ENCODE data around the gene HDAC9.

HDAC9 gene

DNA sequence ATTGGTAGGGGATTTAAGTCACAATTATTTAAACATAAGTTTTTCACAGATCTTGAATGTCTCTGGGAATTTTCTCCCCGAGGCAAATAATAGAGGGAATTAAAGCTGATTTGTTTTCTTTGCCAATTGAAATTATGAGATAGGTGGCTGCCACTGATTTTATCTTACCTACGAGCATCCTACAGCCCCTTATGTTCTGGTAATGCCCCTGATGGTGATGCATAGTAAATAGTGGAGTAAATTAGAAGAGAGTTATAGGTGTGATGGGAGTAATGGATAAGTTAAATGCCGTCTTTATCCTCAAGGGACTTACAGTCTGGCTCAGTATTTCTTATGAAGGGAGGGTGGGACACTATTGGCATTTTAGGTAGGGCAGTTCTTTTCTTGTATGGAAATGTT is 58.1 kb downstream of the HDAC9 start:
- Histone ChIP-seq H3K79me2 (ENCODE audit: control insufficient read depth, low read length) (peaks cover 15% of the 10 kb centered on the region; the same call in 1 of the 2 replicates), H3K36me3 (ENCODE audit: control insufficient read depth, low read length) (no peaks in the 10 kb centered on the region; the same call in 1 of the 2 replicates), H3K27me3 (ENCODE audit: control insufficient read depth, low read length) (no peaks in the 10 kb centered on the region), H3K4me2 (ENCODE audit: low read length) (peak overlapping the region; percentile 73), H3F3A (ENCODE audit: control insufficient read depth, insufficient read depth) (peaks cover 3% of the 10 kb centered on the region; the same call in 1 of the 2 replicates), H3K9me2 (replicated peaks; ENCODE audit: control insufficient read depth, low read length) (no peaks in the 10 kb centered on the region), H3K9me3 (ENCODE audit: control insufficient read depth, insufficient read depth, low read length) (no peaks in the 10 kb centered on the region), H4K20me1 (ENCODE audit: control insufficient read depth, insufficient read depth, low read depth, low read length) (no peaks in the 10 kb centered on the region), H3K4me3 (ENCODE audit: low read length) (peak overlapping the region; percentile 51), H3K4me1 (ENCODE audit: control insufficient read depth, low read length) (peaks cover 42% of the 10 kb centered on the region), H3K27ac (ENCODE audit: low read depth, low read length) (no peak overlapping the region)
- TF ChIP-seq, protein P1, sequence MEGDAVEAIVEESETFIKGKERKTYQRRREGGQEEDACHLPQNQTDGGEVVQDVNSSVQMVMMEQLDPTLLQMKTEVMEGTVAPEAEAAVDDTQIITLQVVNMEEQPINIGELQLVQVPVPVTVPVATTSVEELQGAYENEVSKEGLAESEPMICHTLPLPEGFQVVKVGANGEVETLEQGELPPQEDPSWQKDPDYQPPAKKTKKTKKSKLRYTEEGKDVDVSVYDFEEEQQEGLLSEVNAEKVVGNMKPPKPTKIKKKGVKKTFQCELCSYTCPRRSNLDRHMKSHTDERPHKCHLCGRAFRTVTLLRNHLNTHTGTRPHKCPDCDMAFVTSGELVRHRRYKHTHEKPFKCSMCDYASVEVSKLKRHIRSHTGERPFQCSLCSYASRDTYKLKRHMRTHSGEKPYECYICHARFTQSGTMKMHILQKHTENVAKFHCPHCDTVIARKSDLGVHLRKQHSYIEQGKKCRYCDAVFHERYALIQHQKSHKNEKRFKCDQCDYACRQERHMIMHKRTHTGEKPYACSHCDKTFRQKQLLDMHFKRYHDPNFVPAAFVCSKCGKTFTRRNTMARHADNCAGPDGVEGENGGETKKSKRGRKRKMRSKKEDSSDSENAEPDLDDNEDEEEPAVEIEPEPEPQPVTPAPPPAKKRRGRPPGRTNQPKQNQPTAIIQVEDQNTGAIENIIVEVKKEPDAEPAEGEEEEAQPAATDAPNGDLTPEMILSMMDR (IDR thresholded peaks at IDR 0.05; ENCODE audit: low read depth, low read length, poor library complexity, severe bottlenecking), result no peak
- TF ChIP-seq EZH2phosphoT487 (IDR thresholded peaks at IDR 0.05; ENCODE audit: borderline replicate concordance, low read length), result no peak

DNA sequence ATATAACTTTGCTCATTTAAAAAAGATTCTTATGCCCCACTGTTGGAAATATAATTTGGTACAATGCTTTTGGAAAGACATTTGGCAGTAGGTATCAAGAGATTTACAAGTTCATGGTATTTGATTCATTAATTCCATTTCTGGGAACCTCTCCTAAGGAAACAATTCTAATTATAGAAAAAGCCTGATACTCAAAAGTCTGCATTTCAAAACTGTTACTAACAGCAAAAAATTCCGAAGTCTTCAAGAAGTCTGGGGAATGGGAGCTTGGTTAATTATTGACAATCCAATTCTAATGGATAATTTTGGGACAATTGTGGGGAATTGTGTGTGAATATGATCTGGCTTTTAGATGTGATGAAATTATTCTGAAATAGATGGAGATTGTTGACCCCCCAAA is 59.6 kb downstream of the HDAC9 start:
- no peak for TF ChIP-seq EZH2phosphoT487 (IDR thresholded peaks at IDR 0.05; ENCODE audit: borderline replicate concordance, low read length)
- TF ChIP-seq, protein P1 (IDR thresholded peaks at IDR 0.05; ENCODE audit: low read depth, low read length, poor library complexity, severe bottlenecking), result no peak
- Histone ChIP-seq H3K4me2 (ENCODE audit: low read length) (no peak overlapping the region), H3F3A (ENCODE audit: control insufficient read depth, insufficient read depth) (no peaks in the 10 kb centered on the region; the same call in 1 of the 2 replicates), H3K27ac (ENCODE audit: low read depth, low read length) (no peak overlapping the region), H4K20me1 (ENCODE audit: control insufficient read depth, insufficient read depth, low read depth, low read length) (no peaks in the 10 kb centered on the region), H3K79me2 (ENCODE audit: control insufficient read depth, low read length) (peaks cover 15% of the 10 kb centered on the region; the same call in 1 of the 2 replicates), H3K9me3 (ENCODE audit: control insufficient read depth, insufficient read depth, low read length) (no peaks in the 10 kb centered on the region), H3K4me1 (ENCODE audit: control insufficient read depth, low read length) (peaks cover 42% of the 10 kb centered on the region), H3K27me3 (ENCODE audit: control insufficient read depth, low read length) (no peaks in the 10 kb centered on the region), H3K9me2 (replicated peaks; ENCODE audit: control insufficient read depth, low read length) (no peaks in the 10 kb centered on the region), H3K4me3 (ENCODE audit: low read length) (no peak overlapping the region), H3K36me3 (ENCODE audit: control insufficient read depth, low read length) (no peaks in the 10 kb centered on the region; the same call in 1 of the 2 replicates)

DNA sequence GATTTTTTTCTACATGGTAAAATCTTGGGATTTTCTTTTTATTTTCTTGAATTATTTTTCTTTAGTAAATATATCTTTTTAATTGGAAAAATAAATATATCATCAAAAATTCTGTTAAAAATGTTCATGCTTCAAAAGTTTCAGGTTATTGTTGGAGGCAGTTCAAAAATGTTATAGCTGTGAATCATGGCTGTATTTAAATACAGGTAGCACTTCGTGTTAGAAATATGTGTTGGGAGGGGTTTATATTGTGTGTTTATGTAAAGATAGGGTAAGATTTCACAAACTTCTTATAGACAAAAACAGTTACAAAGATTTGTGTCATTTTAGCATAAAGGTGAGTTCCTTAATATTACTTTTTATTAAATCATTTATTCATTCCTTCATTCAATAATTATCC is 60.4 kb downstream of the HDAC9 start:
- H3K9me2 ChIP-seq (replicated peaks; ENCODE audit: control insufficient read depth, low read length), result no peaks in the 10 kb centered on the region
- peaks cover 15% of the 10 kb centered on the region; the same call in 1 of the 2 replicates for H3K79me2 ChIP-seq (ENCODE audit: control insufficient read depth, low read length)
- no peaks in the 10 kb centered on the region for H3K27me3 ChIP-seq (ENCODE audit: control insufficient read depth, low read length)
- no peak for TF ChIP-seq EZH2phosphoT487 (IDR thresholded peaks at IDR 0.05; ENCODE audit: borderline replicate concordance, low read length)
- TF ChIP-seq, protein P1 (IDR thresholded peaks at IDR 0.05; ENCODE audit: low read depth, low read length, poor library complexity, severe bottlenecking), result no peak
- H3F3A ChIP-seq (ENCODE audit: control insufficient read depth, insufficient read depth), result no peaks in the 10 kb centered on the region
- H3K36me3 ChIP-seq (ENCODE audit: control insufficient read depth, low read length), result no peaks in the 10 kb centered on the region; the same call in 1 of the 2 replicates
- peaks cover 37% of the 10 kb centered on the region for H3K4me1 ChIP-seq (ENCODE audit: control insufficient read depth, low read length)
- H3K4me3 ChIP-seq (ENCODE audit: low read length), result no peak overlapping the region
- no peak overlapping the region for H3K4me2 ChIP-seq (ENCODE audit: low read length)
- H3K27ac ChIP-seq (ENCODE audit: low read depth, low read length), result no peak overlapping the region
- H4K20me1 ChIP-seq (ENCODE audit: control insufficient read depth, insufficient read depth, low read depth, low read length), result no peaks in the 10 kb centered on the region
- no peaks in the 10 kb centered on the region for H3K9me3 ChIP-seq (ENCODE audit: control insufficient read depth, insufficient read depth, low read length)

Measured in DOHH2 (cell line).